Measurements from ENCODE around the gene CA10.

The CA10 gene

DNA sequence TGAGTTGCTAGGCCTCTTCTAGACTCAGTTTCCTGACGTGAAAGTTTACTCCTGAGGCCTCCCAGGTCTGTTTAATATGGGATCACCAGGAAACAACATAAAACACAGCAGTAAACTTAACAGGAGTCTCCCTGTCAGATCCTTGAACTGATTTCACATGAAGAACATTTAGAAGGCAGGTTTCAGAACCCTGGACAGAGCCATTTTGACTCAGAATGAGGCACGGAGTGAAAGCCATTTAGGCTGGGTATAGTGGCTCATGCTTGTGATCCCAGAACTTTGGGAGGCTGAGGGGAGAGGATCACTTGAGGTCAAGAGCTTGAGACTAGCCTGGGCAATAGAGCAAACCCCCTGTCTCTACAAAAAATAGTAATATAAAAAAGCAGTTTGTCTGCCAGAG is 289.1 kb downstream of the CA10 start:
- Histone ChIP-seq H3K9me3 (ENCODE audit: insufficient read depth, low read depth, low read length) (no peaks in the 10 kb centered on the region), H3K79me1 (ENCODE audit: low read length) (no peaks in the 10 kb centered on the region), H2BK12ac (ENCODE audit: low read length) (no peak overlapping the region), H4K8ac (ENCODE audit: low read depth, low read length) (no peak overlapping the region), H3K18ac (ENCODE audit: low read length) (no peak overlapping the region), H4K91ac (ENCODE audit: low read depth, low read length) (no peak overlapping the region), H3K79me2 (ENCODE audit: control insufficient read depth, insufficient read depth, low read length, poor library complexity) (no peaks in the 10 kb centered on the region), H2AK5ac (ENCODE audit: low read length) (no peak overlapping the region), H3K27me3 (ENCODE audit: insufficient read depth, low read length) (no peaks in the 10 kb centered on the region), H3K9ac (ENCODE audit: low read length) (no peak overlapping the region), H3K4me2 (ENCODE audit: low read length) (no peak overlapping the region), H3K27ac (ENCODE audit: low read depth, low read length) (no peak overlapping the region), H3K14ac (ENCODE audit: low read length) (no peak overlapping the region), H3K36me3 (ENCODE audit: control insufficient read depth in 1 of 2, insufficient read depth in 2 of 2, low read length in 2 of 2) (no peaks in the 10 kb centered on the region), H2AFZ (ENCODE audit: insufficient read depth, low read length, poor library complexity) (no peak overlapping the region), H2BK120ac (ENCODE audit: insufficient read depth, low read length, poor library complexity) (no peak overlapping the region), H4K12ac (ENCODE audit: low read depth, low read length) (no peak overlapping the region), H3K4me3 (ENCODE audit: low read depth, low read length) (no peak overlapping the region), H3K4ac (ENCODE audit: low read depth, low read length) (no peak overlapping the region), H3K23ac (ENCODE audit: low read length) (no peak overlapping the region), H3K4me1 (ENCODE audit: control insufficient read depth in 1 of 2, insufficient read depth in 2 of 2, low read length in 2 of 2) (no peaks in the 10 kb centered on the region), H2BK5ac (ENCODE audit: low read depth, low read length, poor library complexity) (no peak overlapping the region)
- DNase-seq: peak; percentile 9 to 68
- no CpG with 5 or more reads among the region's 2 CpGs for WGBS (ENCODE audit: extremely low coverage, insufficient coverage, insufficient read length)

GRCh38 chr17:51860954-51861561 is 297.5 kb downstream of the CA10 start:
- Histone ChIP-seq H4K8ac (ENCODE audit: low read depth, low read length) (no peak overlapping the region), H3K23ac (ENCODE audit: low read length) (no peak overlapping the region), H3K27ac (ENCODE audit: low read depth, low read length) (no peak overlapping the region), H2BK120ac (ENCODE audit: insufficient read depth, low read length, poor library complexity) (no peak overlapping the region), H3K4me1 (ENCODE audit: control insufficient read depth in 1 of 2, insufficient read depth in 2 of 2, low read length in 2 of 2) (no peaks in the 10 kb centered on the region), H3K9me3 (ENCODE audit: insufficient read depth, low read depth, low read length) (no peaks in the 10 kb centered on the region), H2AFZ (ENCODE audit: insufficient read depth, low read length, poor library complexity) (no peak overlapping the region), H2BK12ac (ENCODE audit: low read length) (no peak overlapping the region), H3K79me2 (ENCODE audit: control insufficient read depth, insufficient read depth, low read length, poor library complexity) (no peaks in the 10 kb centered on the region), H3K9ac (ENCODE audit: low read length) (no peak overlapping the region), H3K36me3 (ENCODE audit: control insufficient read depth in 1 of 2, insufficient read depth in 2 of 2, low read length in 2 of 2) (no peaks in the 10 kb centered on the region), H3K18ac (ENCODE audit: low read length) (no peak overlapping the region), H3K4me3 (ENCODE audit: low read depth, low read length) (no peak overlapping the region), H2BK5ac (ENCODE audit: low read depth, low read length, poor library complexity) (no peak overlapping the region), H3K4ac (ENCODE audit: low read depth, low read length) (no peak overlapping the region), H4K12ac (ENCODE audit: low read depth, low read length) (no peak overlapping the region), H2AK5ac (ENCODE audit: low read length) (no peak overlapping the region), H3K79me1 (ENCODE audit: low read length) (no peaks in the 10 kb centered on the region), H3K4me2 (ENCODE audit: low read length) (no peak overlapping the region), H3K27me3 (ENCODE audit: insufficient read depth, low read length) (no peaks in the 10 kb centered on the region), H4K91ac (ENCODE audit: low read depth, low read length) (no peak overlapping the region), H3K14ac (ENCODE audit: low read length) (no peak overlapping the region)
- DNase-seq: peak in 1 of 2 donors; percentile 51
- WGBS (ENCODE audit: extremely low coverage, insufficient coverage, insufficient read length): no CpG with 5 or more reads among the region's 5 CpGs

DNA sequence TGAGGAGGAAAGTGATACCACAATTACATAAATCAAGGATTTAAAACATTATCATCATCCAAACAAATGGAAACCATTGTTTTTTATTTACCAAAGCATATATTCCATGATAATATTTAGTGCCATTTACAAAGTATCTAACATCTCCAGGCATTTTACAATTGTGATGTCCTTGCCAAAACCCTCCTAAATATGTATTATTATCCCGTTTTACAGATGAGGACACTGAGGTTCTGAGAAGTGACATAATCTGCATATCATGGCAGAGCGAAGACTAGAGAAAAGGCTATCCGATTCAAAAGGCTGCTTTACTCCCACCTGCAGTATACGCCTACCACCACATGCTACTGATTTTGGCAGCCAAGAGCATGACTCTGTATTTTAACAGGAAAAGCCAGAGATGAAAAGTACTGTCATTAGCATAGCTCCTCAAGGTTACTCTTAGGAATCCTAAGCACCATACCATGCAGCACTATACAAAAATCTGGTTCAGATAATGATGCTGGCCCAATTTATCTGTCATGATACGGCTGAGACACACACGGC is 301.4 kb downstream of the CA10 start:
- Histone ChIP-seq H3K36me3 (ENCODE audit: control insufficient read depth in 1 of 2, insufficient read depth in 2 of 2, low read length in 2 of 2) (no peaks in the 10 kb centered on the region), H3K79me1 (ENCODE audit: low read length) (no peaks in the 10 kb centered on the region)
- WGBS (ENCODE audit: extremely low coverage, insufficient coverage, insufficient read length): no CpG with 5 or more reads among the region's 6 CpGs

GRCh38 chr17:51855806-51856205 is 302.7 kb downstream of the CA10 start:
- Histone ChIP-seq H3K4me2 (ENCODE audit: low read length) (no peak overlapping the region), H2AFZ (ENCODE audit: insufficient read depth, low read length, poor library complexity) (no peak overlapping the region), H2BK12ac (ENCODE audit: low read length) (no peak overlapping the region), H3K79me2 (ENCODE audit: control insufficient read depth, insufficient read depth, low read length, poor library complexity) (no peaks in the 10 kb centered on the region), H3K36me3 (ENCODE audit: control insufficient read depth in 1 of 2, insufficient read depth in 2 of 2, low read length in 2 of 2) (no peaks in the 10 kb centered on the region), H3K4ac (ENCODE audit: low read depth, low read length) (no peak overlapping the region), H3K79me1 (ENCODE audit: low read length) (no peaks in the 10 kb centered on the region), H3K27me3 (ENCODE audit: insufficient read depth, low read length) (no peaks in the 10 kb centered on the region), H3K9me3 (ENCODE audit: insufficient read depth, low read depth, low read length) (no peaks in the 10 kb centered on the region), H3K9ac (ENCODE audit: low read length) (no peak overlapping the region), H4K8ac (ENCODE audit: low read depth, low read length) (no peak overlapping the region), H3K23ac (ENCODE audit: low read length) (no peak overlapping the region), H3K4me3 (ENCODE audit: low read depth, low read length) (no peak overlapping the region), H4K91ac (ENCODE audit: low read depth, low read length) (no peak overlapping the region), H3K4me1 (ENCODE audit: control insufficient read depth in 1 of 2, insufficient read depth in 2 of 2, low read length in 2 of 2) (no peaks in the 10 kb centered on the region), H4K12ac (ENCODE audit: low read depth, low read length) (no peak overlapping the region), H3K27ac (ENCODE audit: low read depth, low read length) (no peak overlapping the region), H2BK120ac (ENCODE audit: insufficient read depth, low read length, poor library complexity) (no peak overlapping the region), H3K14ac (ENCODE audit: low read length) (no peak overlapping the region), H2BK5ac (ENCODE audit: low read depth, low read length, poor library complexity) (no peak overlapping the region), H3K18ac (ENCODE audit: low read length) (no peak overlapping the region), H2AK5ac (ENCODE audit: low read length) (no peak overlapping the region)
- no peak for DNase-seq
- no CpG with 5 or more reads among the region's 3 CpGs for WGBS (ENCODE audit: extremely low coverage, insufficient coverage, insufficient read length)

More for the DNA sequence above, 301.4 kb downstream of the CA10 start:
- H3K4ac ChIP-seq (ENCODE audit: low read depth, low read length): no peak overlapping the region
- no peak overlapping the region for H2BK12ac ChIP-seq (ENCODE audit: low read length)
- H4K91ac ChIP-seq (ENCODE audit: low read depth, low read length): no peak overlapping the region
- no peak overlapping the region for H3K4me2 ChIP-seq (ENCODE audit: low read length)
- H3K27ac ChIP-seq (ENCODE audit: low read depth, low read length): no peak overlapping the region
- no peak overlapping the region for H2BK5ac ChIP-seq (ENCODE audit: low read depth, low read length, poor library complexity)
- H3K27me3 ChIP-seq (ENCODE audit: insufficient read depth, low read length): no peaks in the 10 kb centered on the region
- H4K12ac ChIP-seq (ENCODE audit: low read depth, low read length): no peak overlapping the region
- no peak overlapping the region for H3K23ac ChIP-seq (ENCODE audit: low read length)
- H2AFZ ChIP-seq (ENCODE audit: insufficient read depth, low read length, poor library complexity): no peak overlapping the region
- no peak overlapping the region for H4K8ac ChIP-seq (ENCODE audit: low read depth, low read length)
- no peaks in the 10 kb centered on the region for H3K79me2 ChIP-seq (ENCODE audit: control insufficient read depth, insufficient read depth, low read length, poor library complexity)
- no peak for DNase-seq
- H3K14ac ChIP-seq (ENCODE audit: low read length): no peak overlapping the region
- no peaks in the 10 kb centered on the region for H3K4me1 ChIP-seq (ENCODE audit: control insufficient read depth in 1 of 2, insufficient read depth in 2 of 2, low read length in 2 of 2)
- H2BK120ac ChIP-seq (ENCODE audit: insufficient read depth, low read length, poor library complexity): no peak overlapping the region
- no peak overlapping the region for H2AK5ac ChIP-seq (ENCODE audit: low read length)
- no peaks in the 10 kb centered on the region for H3K9me3 ChIP-seq (ENCODE audit: insufficient read depth, low read depth, low read length)
- no peak overlapping the region for H3K4me3 ChIP-seq (ENCODE audit: low read depth, low read length)
- H3K9ac ChIP-seq (ENCODE audit: low read length): no peak overlapping the region
- H3K18ac ChIP-seq (ENCODE audit: low read length): no peak overlapping the region

Data from trophoblast cell (in vitro differentiated cells and primary cell).